ENCODE data around the gene ARHGEF12. TPM values are rescaled to one million over a fixed set of nuclear protein-coding genes. Genes with fewer than 3 reads are reported as not detected.

ARHGEF12 gene
- total and polyA plus RNA-seq, 2 donors (not counting 1 experiment from before 2014, with no cell fraction given) = 2.0 to 21.6 TPM

DNA sequence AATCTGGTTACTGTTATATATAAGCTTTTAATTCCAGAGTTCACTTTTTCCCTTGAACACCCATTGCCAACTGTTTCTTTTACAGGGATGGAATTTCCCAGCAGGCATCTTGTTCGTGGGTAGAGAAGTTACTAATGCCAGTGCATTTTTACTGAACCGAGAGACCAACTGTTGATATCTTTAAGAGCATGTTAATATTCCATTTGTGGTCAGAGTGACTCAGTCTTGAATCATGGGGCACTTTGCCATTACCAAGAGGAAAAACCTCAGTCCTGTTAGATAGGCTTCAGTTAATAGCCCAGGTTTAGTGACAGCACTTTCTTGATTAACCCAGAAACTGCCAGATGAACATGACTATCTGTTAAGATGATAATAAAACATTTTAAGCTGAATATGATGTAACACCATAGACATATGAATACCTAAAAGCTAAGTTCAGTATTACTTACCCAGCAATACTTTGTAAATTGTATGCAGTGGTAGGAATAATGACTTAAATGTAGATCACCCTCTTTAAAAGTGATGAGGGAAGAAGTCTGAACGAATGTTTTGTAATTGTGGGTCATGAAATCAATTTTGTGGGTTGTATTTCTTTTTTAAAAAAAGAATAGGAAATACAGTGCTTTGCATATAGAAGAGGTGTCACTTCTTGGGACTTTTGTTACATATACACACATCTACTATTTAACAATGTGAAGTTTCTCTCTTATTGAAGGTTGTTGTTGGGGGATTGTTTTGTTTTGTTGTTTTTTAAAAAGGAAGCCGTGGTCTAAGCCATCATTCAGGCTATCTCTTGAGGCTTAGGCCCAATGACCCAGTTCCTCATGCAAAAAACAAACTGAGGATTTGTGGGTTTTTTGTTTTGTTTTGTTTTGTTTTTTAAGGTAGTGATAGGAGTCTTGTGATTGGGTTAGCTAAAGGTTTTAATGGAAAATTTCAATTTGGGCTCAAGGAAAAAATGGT lies 96.1 kb downstream of the ARHGEF12 start:
- H2AFZ ChIP-seq (ENCODE audit: insufficient read depth, low read depth, low read length, poor library complexity, severe bottlenecking) = no peak overlapping the region
- H3K9ac ChIP-seq (ENCODE audit: low read length) = no peak overlapping the region
- no peak overlapping the region for H3K27ac ChIP-seq (ENCODE audit: low read length in 2 of 2)
- H3K79me2 ChIP-seq (ENCODE audit: control insufficient read depth, insufficient read depth, low read length) = no peaks in the 10 kb centered on the region
- TF ChIP-seq, protein P1, sequence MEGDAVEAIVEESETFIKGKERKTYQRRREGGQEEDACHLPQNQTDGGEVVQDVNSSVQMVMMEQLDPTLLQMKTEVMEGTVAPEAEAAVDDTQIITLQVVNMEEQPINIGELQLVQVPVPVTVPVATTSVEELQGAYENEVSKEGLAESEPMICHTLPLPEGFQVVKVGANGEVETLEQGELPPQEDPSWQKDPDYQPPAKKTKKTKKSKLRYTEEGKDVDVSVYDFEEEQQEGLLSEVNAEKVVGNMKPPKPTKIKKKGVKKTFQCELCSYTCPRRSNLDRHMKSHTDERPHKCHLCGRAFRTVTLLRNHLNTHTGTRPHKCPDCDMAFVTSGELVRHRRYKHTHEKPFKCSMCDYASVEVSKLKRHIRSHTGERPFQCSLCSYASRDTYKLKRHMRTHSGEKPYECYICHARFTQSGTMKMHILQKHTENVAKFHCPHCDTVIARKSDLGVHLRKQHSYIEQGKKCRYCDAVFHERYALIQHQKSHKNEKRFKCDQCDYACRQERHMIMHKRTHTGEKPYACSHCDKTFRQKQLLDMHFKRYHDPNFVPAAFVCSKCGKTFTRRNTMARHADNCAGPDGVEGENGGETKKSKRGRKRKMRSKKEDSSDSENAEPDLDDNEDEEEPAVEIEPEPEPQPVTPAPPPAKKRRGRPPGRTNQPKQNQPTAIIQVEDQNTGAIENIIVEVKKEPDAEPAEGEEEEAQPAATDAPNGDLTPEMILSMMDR (IDR thresholded peaks at IDR 0.05) = no peak
- TF ChIP-seq EZH2 (IDR thresholded peaks at IDR 0.05; ENCODE audit: borderline replicate concordance, insufficient read depth, low read depth, low read length, poor library complexity, severe bottlenecking) = no peak
- no peak overlapping the region for H3K4me2 ChIP-seq (replicated peaks; ENCODE audit: low read depth, low read length, poor library complexity, severe bottlenecking)
- ATAC-seq (ENCODE audit: low read depth) (no peak), DNase-seq (no peak)
- no peaks in the 10 kb centered on the region for H3K9me3 ChIP-seq (ENCODE audit: control extremely low read depth in 1 of 3, control insufficient read depth in 2 of 3, insufficient read depth in 1 of 3, low read length in 2 of 3)
- H3K36me3 ChIP-seq (replicated peaks in 1 of 2; ENCODE audit: control extremely low read depth in 1 of 2, control insufficient read depth in 1 of 2, extremely low read depth in 1 of 2, insufficient read depth in 2 of 2, low read length in 1 of 2) = peaks cover 0 to 7% of the 10 kb centered on the region in 2 experiments
- ChIA-PET CTCF (interaction anchor here (0.7 kb wide), 1 partner anchor 80 kb away, joined by 3 read pairs; no protein-coding TSS in a partner anchor), POLR2A (no interaction called here)
- Mint-ChIP-seq H3K4me3 (no peak overlapping the region), H3K27ac (no peak overlapping the region), H3K9me3 (ENCODE audit: insufficient read depth) (no peaks in the 10 kb centered on the region), H3K4me1 (peaks cover 3% of the 10 kb centered on the region), H3K27me3 (no peaks in the 10 kb centered on the region)
- no peaks in the 10 kb centered on the region for H3K4me1 ChIP-seq (ENCODE audit: control insufficient read depth in 2 of 2, insufficient read depth in 2 of 2, low read length in 2 of 2)
- intact Hi-C loops (cut with micrococcal nuclease) = no loop called here
- 43% methylated on average over 2 of the region's 4 CpGs for WGBS (ENCODE audit: insufficient coverage)
- no peak overlapping the region for H3K4me3 ChIP-seq (ENCODE audit: control extremely low read depth in 1 of 5, extremely low read depth in 1 of 5, insufficient read depth in 1 of 5, low read depth in 2 of 5, low read length in 4 of 5)
- H3K27me3 ChIP-seq (replicated peaks in 1 of 4; ENCODE audit: control extremely low read depth in 1 of 4, control insufficient read depth in 3 of 4, insufficient read depth in 4 of 4, low read length in 3 of 4) = no peaks in the 10 kb centered on the region
- no peaks in the 10 kb centered on the region for H4K20me1 ChIP-seq (ENCODE audit: control insufficient read depth, insufficient read depth, low read length, poor library complexity, severe bottlenecking)

DNA sequence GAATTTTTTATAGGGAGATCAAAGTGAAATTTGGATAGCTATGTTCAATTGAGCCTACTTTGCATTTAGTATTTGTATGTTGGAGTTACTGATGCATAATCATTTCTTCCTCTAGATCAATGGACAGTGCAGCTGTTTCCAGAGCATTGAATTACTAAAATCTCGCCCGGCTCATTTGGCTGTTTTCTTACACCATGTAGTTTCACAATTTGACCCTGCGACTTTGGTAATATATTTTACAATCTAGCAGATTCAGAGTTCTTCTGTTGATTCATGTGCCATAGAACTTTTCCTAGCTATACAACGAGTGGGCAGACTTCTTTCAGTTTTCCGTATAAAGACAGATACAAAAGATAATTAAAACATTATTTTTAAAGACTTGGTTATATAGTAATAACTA lies 105.4 kb downstream of the ARHGEF12 start:
- no peaks in the 10 kb centered on the region for H3K27me3 ChIP-seq (replicated peaks in 1 of 4; ENCODE audit: control extremely low read depth in 1 of 4, control insufficient read depth in 3 of 4, insufficient read depth in 4 of 4, low read length in 3 of 4)
- no peak overlapping the region for H3K9ac ChIP-seq (ENCODE audit: low read length)
- H2AFZ ChIP-seq (ENCODE audit: insufficient read depth, low read depth, low read length, poor library complexity, severe bottlenecking) = no peak overlapping the region
- ChIA-PET CTCF (no interaction called here), POLR2A (no interaction called here)
- peaks cover 2 to 16% of the 10 kb centered on the region in 2 experiments for H3K36me3 ChIP-seq (replicated peaks in 1 of 2; ENCODE audit: control extremely low read depth in 1 of 2, control insufficient read depth in 1 of 2, extremely low read depth in 1 of 2, insufficient read depth in 2 of 2, low read length in 1 of 2)
- H3K27ac Mint-ChIP-seq = no peak overlapping the region
- H3K4me3 Mint-ChIP-seq = no peak overlapping the region
- H3K4me2 ChIP-seq (replicated peaks; ENCODE audit: low read depth, low read length, poor library complexity, severe bottlenecking) = no peak overlapping the region
- TF ChIP-seq, protein P1 (IDR thresholded peaks at IDR 0.05) = no peak
- TF ChIP-seq EZH2 (IDR thresholded peaks at IDR 0.05; ENCODE audit: borderline replicate concordance, insufficient read depth, low read depth, low read length, poor library complexity, severe bottlenecking) = no peak
- DNase-seq = no peak
- no peaks in the 10 kb centered on the region for H3K4me1 ChIP-seq (ENCODE audit: control insufficient read depth in 2 of 2, insufficient read depth in 2 of 2, low read length in 2 of 2)
- intact Hi-C loops (cut with micrococcal nuclease) = no loop called here
- H3K4me1 Mint-ChIP-seq = no peaks in the 10 kb centered on the region
- H3K79me2 ChIP-seq (ENCODE audit: control insufficient read depth, insufficient read depth, low read length) = no peaks in the 10 kb centered on the region
- no peaks in the 10 kb centered on the region for H3K9me3 Mint-ChIP-seq (ENCODE audit: insufficient read depth)
- H3K4me3 ChIP-seq (ENCODE audit: control extremely low read depth in 1 of 5, extremely low read depth in 1 of 5, insufficient read depth in 1 of 5, low read depth in 2 of 5, low read length in 4 of 5) = no peak overlapping the region
- H4K20me1 ChIP-seq (ENCODE audit: control insufficient read depth, insufficient read depth, low read length, poor library complexity, severe bottlenecking) = no peaks in the 10 kb centered on the region
- WGBS (ENCODE audit: insufficient coverage) = no CpG with 5 or more reads among the region's 5 CpGs
- ATAC-seq (ENCODE audit: low read depth) = no peak
- H3K27me3 Mint-ChIP-seq = no peaks in the 10 kb centered on the region
- H3K27ac ChIP-seq (ENCODE audit: low read length in 2 of 2) = no peak overlapping the region
- H3K9me3 ChIP-seq (ENCODE audit: control extremely low read depth in 1 of 3, control insufficient read depth in 2 of 3, insufficient read depth in 1 of 3, low read length in 2 of 3) = no peaks in the 10 kb centered on the region
